Measurements from ENCODE around the gene C2orf49.

- TF ChIP-seq CTCF (IDR thresholded peaks at IDR 0.05) (peak; percentile 35 to 64 (median 49)), POLR2AphosphoS5 (IDR thresholded peaks at IDR 0.05) (peak; percentile 60 to 90)
These were observed 61.2 kb downstream of the C2orf49 start, which contains the start of gene FHL2 for GRCh38 chr2:105398336-105399206.

Data from esophagus muscularis mucosa (tissue), 3 donors.